Left renal pelvis (tissue), 4 donors: Measurements from ENCODE around the gene TEX261. TPM values are rescaled to one million over a fixed set of nuclear protein-coding genes. Genes with fewer than 3 reads are reported as not detected.

Source experiments
- DNase-seq, 4 donors: peaks; one replicate each; pipeline ENCODE4 v3.0.0-alpha.2; 2013; ENCODE audit warnings: low read depth in 4 of 4, low spot score in 3 of 4
- polyA plus RNA-seq, 4 donors: library from polyadenylated mRNA; unstranded; fragments of 120-200 nt; gene quantifications; one replicate each; pipeline ENCODE4 v1.2.1, GENCODE V29; 2013; ENCODE audit not compliant: insufficient read length in 4 of 4

The TEX261 gene
- polyA plus RNA-seq, 4 donors = 50.2 to 64.0 (median 53.8) TPM

GRCh38 chr2:70982971-70983370, 11.7 kb downstream of the TEX261 start:
- no peak for DNase-seq

GRCh38 chr2:70981866-70982810, 12.5 kb downstream of the TEX261 start:
- DNase-seq = no peak

- DNase-seq = no peak
Observed at GRCh38 chr2:70981421-70981820, 13.3 kb downstream of the TEX261 start.

DNA sequence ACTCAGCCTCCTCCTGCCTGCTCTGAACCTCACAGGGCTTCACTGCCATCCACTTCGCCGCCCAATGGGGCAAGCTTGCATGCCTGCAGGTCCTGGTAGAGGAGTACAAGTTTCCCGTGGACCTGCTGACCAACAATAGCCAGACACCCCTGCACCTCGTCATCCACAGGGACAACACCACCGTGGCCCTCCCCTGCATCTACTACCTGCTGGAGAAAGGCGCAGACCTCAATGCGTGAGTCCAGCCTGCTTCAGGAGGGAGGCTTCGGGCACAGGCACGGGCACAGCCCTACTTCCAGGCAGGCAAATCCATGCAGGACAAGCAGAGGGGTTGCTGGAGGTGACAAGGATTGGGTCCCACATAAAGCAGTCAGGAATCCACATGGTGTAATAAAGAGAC, 15.0 kb downstream of the TEX261 start:
- no peak for DNase-seq

- no peak for DNase-seq
Observed at GRCh38 chr2:70979180-70979488, 15.5 kb downstream of the TEX261 start.

- DNase-seq = no peak
Observed at GRCh38 chr2:70978341-70979179, 16.1 kb downstream of the TEX261 start, which contains the start of gene ANKRD53. Gene ANKRD53 (plus strand): TSS chr2:70978630. CDS start chr2:70978646, 16 bp downstream.

DNA sequence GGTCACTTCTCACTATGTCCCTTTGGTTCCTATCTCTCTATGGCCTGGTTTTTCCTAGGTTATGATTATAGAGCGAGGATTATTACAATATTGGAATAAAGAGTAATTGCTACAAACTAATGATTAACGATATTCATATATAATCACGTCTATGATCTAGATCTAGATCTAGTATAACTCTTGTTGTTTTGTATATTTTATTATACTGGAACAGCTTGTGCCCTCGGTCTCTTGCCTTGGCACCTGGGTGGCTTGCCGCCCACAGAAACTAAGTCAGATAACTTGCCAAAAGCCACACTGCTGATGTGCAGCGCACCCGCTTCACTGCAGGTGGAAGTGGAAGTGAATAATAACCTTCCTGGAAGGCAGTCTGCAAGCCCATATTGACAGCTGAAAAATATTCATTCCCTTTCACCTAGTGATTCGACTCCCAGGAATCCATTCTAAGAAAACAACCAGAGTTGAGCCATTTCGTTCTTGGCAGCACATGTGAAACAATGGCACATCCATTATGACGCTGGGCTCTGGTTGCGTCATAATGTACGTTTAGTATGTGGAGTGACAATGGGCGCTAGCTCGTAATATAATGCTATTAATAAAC, 17.0 kb downstream of the TEX261 start:
- no peak for DNase-seq

- no peak for DNase-seq
Observed at GRCh38 chr2:70975237-70975636, 19.4 kb downstream of the TEX261 start.

GRCh38 chr2:70974592-70974991, 20.1 kb downstream of the TEX261 start:
- DNase-seq = no peak

DNA sequence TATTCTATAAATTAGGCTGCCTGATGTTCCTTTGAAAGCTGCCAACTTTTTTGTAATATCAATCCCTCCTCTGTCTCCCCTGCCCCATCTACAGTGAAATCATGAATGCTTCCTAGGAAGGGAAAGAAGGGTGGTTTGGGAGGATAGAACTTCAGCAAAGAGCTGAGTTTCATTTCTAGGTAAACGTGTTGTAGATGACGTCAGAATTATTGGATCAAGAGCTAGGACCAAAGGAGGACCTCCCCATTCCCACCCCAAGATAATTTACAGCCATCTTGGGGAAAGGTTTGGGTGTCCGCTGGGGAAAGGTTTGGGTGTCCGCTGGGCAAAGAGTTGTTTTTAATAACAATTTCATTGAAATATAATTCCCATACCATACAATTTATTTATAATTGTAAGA, 27.5 kb downstream of the TEX261 start:
- no peak for DNase-seq

GRCh38 chr2:70966681-70967080, 28.0 kb downstream of the TEX261 start:
- no peak for DNase-seq

- DNase-seq = no peak
Observed at GRCh38 chr2:70965506-70965905, 29.2 kb downstream of the TEX261 start.

DNA sequence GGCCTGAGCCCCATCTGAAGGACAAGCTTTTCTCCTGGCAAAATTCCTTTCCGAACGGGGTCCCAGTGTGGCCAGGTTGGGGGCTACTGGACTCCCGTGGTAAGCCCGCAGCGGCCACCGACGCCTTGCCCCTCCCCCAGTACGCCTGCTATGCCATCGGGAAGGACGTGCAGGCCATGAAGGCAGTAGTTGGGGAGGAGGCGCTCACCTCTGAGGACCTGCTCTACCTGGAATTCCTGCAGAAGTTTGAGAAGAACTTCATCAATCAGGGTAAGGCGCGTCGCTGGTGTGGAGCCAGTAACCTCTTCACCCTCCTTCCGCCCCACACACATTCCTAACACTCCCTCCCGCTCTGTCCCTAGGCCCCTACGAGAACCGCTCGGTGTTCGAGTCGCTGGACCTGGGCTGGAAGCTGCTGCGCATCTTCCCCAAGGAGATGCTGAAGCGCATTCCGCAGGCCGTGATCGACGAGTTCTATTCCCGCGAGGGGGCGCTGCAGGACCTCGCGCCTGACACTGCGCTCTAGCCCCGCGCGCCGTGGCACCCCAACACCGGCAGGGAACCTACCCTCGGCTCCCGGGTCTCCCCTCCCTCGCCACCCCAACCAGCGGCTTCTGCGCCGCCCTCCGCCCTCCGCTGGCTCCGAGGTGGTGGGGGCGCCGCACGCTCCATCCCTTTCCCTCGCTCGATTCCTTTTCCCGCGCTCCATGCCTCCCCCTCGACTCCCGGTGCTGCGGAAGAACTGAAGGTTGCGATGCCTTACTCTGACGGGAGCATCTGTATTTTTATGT, 29.9 kb downstream of the TEX261 start:
- DNase-seq = no peak

DNA sequence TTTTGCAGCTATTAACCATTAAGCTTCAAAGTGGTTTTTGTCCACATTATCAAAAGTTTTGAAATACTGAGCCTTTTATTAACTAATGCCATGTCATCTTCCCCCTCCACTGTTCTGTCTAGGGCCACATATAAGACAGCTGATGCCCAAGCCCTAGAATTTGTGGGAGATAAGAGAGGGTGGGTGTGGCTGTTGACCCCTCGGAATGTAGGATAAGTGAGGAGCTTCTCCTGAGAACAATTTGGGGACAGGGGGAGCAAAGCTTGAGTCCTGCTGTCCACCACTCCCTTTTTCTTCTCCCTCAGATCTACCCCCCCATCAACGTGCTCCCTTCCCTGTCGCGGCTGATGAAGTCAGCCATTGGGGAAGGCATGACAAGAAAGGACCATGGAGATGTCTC, 30.5 kb downstream of the TEX261 start:
- DNase-seq = no peak

GRCh38 chr2:70962885-70963878, 31.5 kb downstream of the TEX261 start:
- DNase-seq = no peak

GRCh38 chr2:70962211-70962884, 32.3 kb downstream of the TEX261 start:
- no peak for DNase-seq

- no peak for DNase-seq
Observed at GRCh38 chr2:70961648-70961994, 33.1 kb downstream of the TEX261 start.

GRCh38 chr2:70960833-70961647, 33.6 kb downstream of the TEX261 start:
- DNase-seq = no peak
